Suprapubic skin (tissue), 4 donors: ENCODE measurements around the gene CDK15.

Experiments
- CTCF ChIP-seq, 2 donors: fragments of 200-600 bp in 1 of 2; fragments of 450-650 bp in 1 of 2; sonication (generic) in 1 of 2; IDR thresholded peaks; one replicate each; pipeline ENCODE4 v1.5.1; 2016 to 2019; ENCODE audit warnings: antibody characterized with exemption in 2 of 2, mild to moderate bottlenecking in 1 of 2, moderate library complexity in 1 of 2
- EP300 ChIP-seq: sonication (generic); formaldehyde crosslinking; IDR thresholded peaks from one replicate; pipeline ENCODE4 v1.6.1; 2017; ENCODE audit warnings: antibody characterized with exemption
- POLR2A ChIP-seq, 2 donors: fragments of 450-650 bp; IDR thresholded peaks; one replicate each; pipeline ENCODE4 v1.6.1; 2017; ENCODE audit warnings: antibody characterized with exemption in 2 of 2, mild to moderate bottlenecking in 2 of 2, moderate library complexity in 2 of 2
- POLR2AphosphoS5 ChIP-seq, 3 donors: sonication (generic); formaldehyde crosslinking; IDR thresholded peaks; one replicate each; pipeline ENCODE4 v1.6.1; 2017; ENCODE audit warnings: antibody characterized with exemption in 3 of 3

DNA sequence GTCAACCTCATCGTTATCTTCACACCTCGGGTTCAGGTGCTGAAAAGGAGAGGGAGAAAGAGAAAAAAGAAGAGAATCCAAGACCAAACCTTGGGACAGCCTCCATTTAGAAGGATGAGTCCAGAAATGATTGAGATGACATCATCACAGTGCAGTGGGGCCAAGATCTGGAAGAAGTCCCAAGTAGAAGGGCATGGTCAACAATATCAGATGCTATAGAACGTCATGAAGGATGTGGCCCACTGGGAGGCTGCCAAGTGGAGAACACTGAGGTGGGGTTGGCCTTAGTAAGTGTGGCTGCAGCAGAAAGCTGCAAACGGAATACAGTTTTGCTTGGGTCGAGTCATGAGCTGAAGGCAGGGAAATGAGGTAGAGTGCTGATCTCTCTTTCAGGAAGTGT is 136.2 kb downstream of the CDK15 start:
- TF ChIP-seq POLR2AphosphoS5 (IDR thresholded peaks at IDR 0.05): no peak
- no peak for TF ChIP-seq CTCF (IDR thresholded peaks at IDR 0.05)
- TF ChIP-seq POLR2A (IDR thresholded peaks at IDR 0.05): no peak
- TF ChIP-seq EP300: no peak
